Measurements from ENCODE around the gene FBLN2.

DNA sequence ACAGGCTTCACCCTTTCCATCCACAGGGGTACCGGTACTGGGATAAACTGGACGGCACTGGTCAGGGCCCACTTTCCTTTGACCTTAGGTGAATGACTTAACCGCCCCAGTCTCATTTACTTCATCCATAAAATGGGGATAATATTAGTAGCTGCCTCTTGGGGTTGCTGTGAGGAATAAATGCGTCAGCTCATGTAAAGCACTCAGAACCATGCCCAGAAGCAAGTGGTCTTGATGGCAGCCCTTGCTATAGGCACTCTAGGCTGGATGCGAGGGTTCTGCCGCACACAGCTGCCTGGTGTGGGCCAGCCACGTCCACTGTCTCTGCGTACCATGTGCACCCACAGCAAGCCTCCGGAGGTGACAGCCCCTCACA, 32.2 kb upstream of the FBLN2 start:
- TF ChIP-seq, protein P1, sequence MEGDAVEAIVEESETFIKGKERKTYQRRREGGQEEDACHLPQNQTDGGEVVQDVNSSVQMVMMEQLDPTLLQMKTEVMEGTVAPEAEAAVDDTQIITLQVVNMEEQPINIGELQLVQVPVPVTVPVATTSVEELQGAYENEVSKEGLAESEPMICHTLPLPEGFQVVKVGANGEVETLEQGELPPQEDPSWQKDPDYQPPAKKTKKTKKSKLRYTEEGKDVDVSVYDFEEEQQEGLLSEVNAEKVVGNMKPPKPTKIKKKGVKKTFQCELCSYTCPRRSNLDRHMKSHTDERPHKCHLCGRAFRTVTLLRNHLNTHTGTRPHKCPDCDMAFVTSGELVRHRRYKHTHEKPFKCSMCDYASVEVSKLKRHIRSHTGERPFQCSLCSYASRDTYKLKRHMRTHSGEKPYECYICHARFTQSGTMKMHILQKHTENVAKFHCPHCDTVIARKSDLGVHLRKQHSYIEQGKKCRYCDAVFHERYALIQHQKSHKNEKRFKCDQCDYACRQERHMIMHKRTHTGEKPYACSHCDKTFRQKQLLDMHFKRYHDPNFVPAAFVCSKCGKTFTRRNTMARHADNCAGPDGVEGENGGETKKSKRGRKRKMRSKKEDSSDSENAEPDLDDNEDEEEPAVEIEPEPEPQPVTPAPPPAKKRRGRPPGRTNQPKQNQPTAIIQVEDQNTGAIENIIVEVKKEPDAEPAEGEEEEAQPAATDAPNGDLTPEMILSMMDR (IDR thresholded peaks at IDR 0.05): no peak
- TF ChIP-seq POLR2A (IDR thresholded peaks at IDR 0.05): no peak

Data from Peyer's patch (tissue), 4 donors.